HepG2 (cell line): ENCODE measurements around the gene VIT. TPM values are rescaled to one million over a fixed set of nuclear protein-coding genes. Genes with fewer than 3 reads are reported as not detected.

Source experiments
- ATAC-seq: fragments of 200-7000 bp; cut with Tn5 transposase; 3 replicates; pipeline ENCODE4 v1.9.1; 2020; ENCODE audit warnings: mild to moderate bottlenecking, moderate library complexity
- BruUV-seq: library from RNA; stranded (reverse); fragments of 400-500 nt; replicated peaks from 2 replicates; lab custom pipeline; 2021; lab: Mats Ljungman, UMichigan
- CTCF ChIA-PET: fragments of 300-600 bp; formaldehyde crosslinking; extraction: SDS; loops from one replicate; lab custom pipeline; 2021; ENCODE audit warnings: low total read pairs, inconsistent platforms, low intra/inter-chr PET ratio; lab: Yijun Ruan, JAX
- POLR2A ChIA-PET: fragments of 350-600 bp; sonication (Branson Sonifier 250); formaldehyde crosslinking; loops from one replicate; lab custom pipeline; 2020; ENCODE audit warnings: antibody characterized with exemption, inconsistent platforms; lab: Yijun Ruan, JAX
- DNase-seq: peaks from one replicate; pipeline ENCODE4 v3.0.0-alpha.2; 2015; ENCODE audit warnings: low spot score
- FAIRE-seq: peaks from 3 replicates; lab custom pipeline; 2011; peaks lifted over from hg19 to GRCh38; lab: Jason Lieb, UNC
- H2AFZ ChIP-seq: one replicate; pipeline ENCODE4 v1.6.1; 2011; ENCODE audit warnings: low read length, inconsistent platforms
- H3K27ac ChIP-seq: fragments of 300-600 bp; 3 replicates; pipeline ENCODE4 v1.8.0; 2011; ENCODE audit warnings: mixed run types, mild to moderate bottlenecking, mixed read lengths, low read length, inconsistent platforms; ENCODE audit not compliant: insufficient read depth; ENCODE audit errors: extremely low read length
- H3K27me3 ChIP-seq, 2 experiments: fragments of 200-600 bp in 1 of 2; 2 replicates in 1 of 2; 3 replicates in 1 of 2; pipeline versions ENCODE4 v1.6.0 to v1.8.0; 2011; ENCODE audit warnings: low read length in 2 of 2, mild to moderate bottlenecking in 2 of 2, moderate library complexity in 2 of 2, inconsistent platforms in 1 of 2; ENCODE audit not compliant: insufficient read depth in 2 of 2, control insufficient read depth in 1 of 2
- H3K36me3 ChIP-seq, 2 experiments: fragments of 200-600 bp in 1 of 2; replicated peaks in 1 of 2; 2 replicates in 1 of 2; 3 replicates in 1 of 2; pipeline versions ENCODE4 v1.5.1 to v1.8.0; 2011; ENCODE audit warnings: low read length in 2 of 2, inconsistent platforms in 1 of 2; ENCODE audit not compliant: insufficient read depth in 2 of 2, control insufficient read depth in 1 of 2
- H3K4me1 ChIP-seq: 2 replicates; pipeline ENCODE4 v1.5.1; 2012; ENCODE audit warnings: low read length, inconsistent platforms; ENCODE audit not compliant: insufficient read depth
- H3K4me2 ChIP-seq: 2 replicates; pipeline ENCODE4 v1.6.0; 2011; ENCODE audit warnings: low read depth, low read length, inconsistent platforms
- H3K4me3 ChIP-seq, 3 experiments: fragments of 200-600 bp in 1 of 3; sonication (generic), shearing (Covaris generic) in 1 of 3; replicated peaks in 1 of 3; 2 replicates each; pipeline ENCODE4 v1.5.1; 2011 to 2016; ENCODE audit warnings: low read length in 3 of 3, inconsistent platforms in 2 of 3, low read depth in 2 of 3, mild to moderate bottlenecking in 2 of 3, control low read depth in 1 of 3, mixed read lengths in 1 of 3; ENCODE audit not compliant: insufficient read depth in 1 of 3
- H3K79me2 ChIP-seq: one replicate; pipeline ENCODE4 v1.6.1; 2011; ENCODE audit warnings: low read length, inconsistent platforms; ENCODE audit not compliant: insufficient read depth
- H3K9ac ChIP-seq: 2 replicates; pipeline ENCODE4 v1.6.0; 2011; ENCODE audit warnings: mild to moderate bottlenecking, low read depth, low read length, inconsistent platforms; ENCODE audit not compliant: insufficient read depth
- H3K9me3 ChIP-seq: 2 replicates; pipeline ENCODE4 v1.5.1; 2012; ENCODE audit warnings: mild to moderate bottlenecking, low read length
- H4K20me1 ChIP-seq: 2 replicates; pipeline ENCODE4 v1.6.0; 2011; ENCODE audit warnings: inconsistent platforms, mild to moderate bottlenecking, low read length, moderate library complexity; ENCODE audit not compliant: insufficient read depth
- EZH2 ChIP-seq: conservative IDR thresholded peaks from 2 replicates; pipeline ENCODE4 v1.6.1; 2012; ENCODE audit warnings: mild to moderate bottlenecking, low read depth, low read length, moderate library complexity
- FLYWCH1 ChIP-seq: sonication (generic); formaldehyde crosslinking; IDR thresholded peaks from 2 replicates; pipeline ENCODE4 v1.8.1; 2023; ENCODE audit warnings: mild to moderate bottlenecking, missing genetic modification reagents
- FOXA1 ChIP-seq, 2 experiments: fragments of 450-650 bp in 1 of 2; sonication (generic) in 1 of 2; formaldehyde crosslinking in 1 of 2; IDR thresholded peaks; 2 replicates each; pipeline versions ENCODE4 v1.4.0 to v1.6.1; 2016 to 2020; ENCODE audit warnings: missing genetic modification reagents in 1 of 2
- GFI1 ChIP-seq: sonication (generic); formaldehyde crosslinking; IDR thresholded peaks from 2 replicates; pipeline ENCODE4 v1.5.0; 2020; ENCODE audit warnings: missing genetic modification reagents, mild to moderate bottlenecking, borderline replicate concordance
- KDM5A ChIP-seq: fragments of 200-600 bp; sonication (generic); IDR thresholded peaks from 2 replicates; pipeline ENCODE4 v1.7.0; 2018; ENCODE audit warnings: antibody characterized with exemption, mild to moderate bottlenecking, low read length, borderline replicate concordance
- KDM6A ChIP-seq: IDR thresholded peaks from 2 replicates; pipeline ENCODE4 v1.6.1; 2016; ENCODE audit warnings: low read depth
- MXD3 ChIP-seq: IDR thresholded peaks from 2 replicates; pipeline ENCODE4 v1.6.1; 2016; ENCODE audit warnings: mild to moderate bottlenecking, missing biosample characterization, missing genetic modification reagents
- PATZ1 ChIP-seq: sonication (generic); formaldehyde crosslinking; IDR thresholded peaks from 2 replicates; pipeline ENCODE4 v1.4.0; 2020; ENCODE audit warnings: missing genetic modification reagents
- RXRB ChIP-seq: IDR thresholded peaks from 2 replicates; pipeline ENCODE4 v1.6.1; 2016; ENCODE audit warnings: borderline replicate concordance, missing genetic modification reagents, missing compliant biosample characterization
- SATB2 ChIP-seq: sonication (generic); formaldehyde crosslinking; IDR thresholded peaks from 2 replicates; pipeline ENCODE4 v1.5.0; 2020; ENCODE audit warnings: missing genetic modification reagents
- SP5 ChIP-seq: IDR thresholded peaks from 2 replicates; pipeline ENCODE4 v1.6.1; 2016; ENCODE audit warnings: low read depth, borderline replicate concordance
- ZBTB4 ChIP-seq: sonication (generic); formaldehyde crosslinking; IDR thresholded peaks from 2 replicates; pipeline ENCODE4 v1.4.0; 2020; ENCODE audit warnings: missing genetic modification reagents, mild to moderate bottlenecking, borderline replicate concordance
- ZNF747 ChIP-seq: sonication (generic); formaldehyde crosslinking; IDR thresholded peaks from 2 replicates; pipeline ENCODE4 v1.8.1; 2023; ENCODE audit warnings: missing genetic modification reagents, mild to moderate bottlenecking, borderline replicate concordance
- WGBS: methylation state at CpG from one replicate; pipeline ENCODE4 v1.1.6; 2017; ENCODE audit warnings: low lambda C conversion rate; 5-methylcytosine and 5-hydroxymethylcytosine counted together
- in situ Hi-C: cut with HindIII; loops from 2 replicates; pipeline ENCODE4 v1.10.0; 2017; ENCODE audit warnings: low pct_unique_long_range_greater_than_20kb; ENCODE audit not compliant: extremely low pct_ligation_motif_present
- intact Hi-C: fragments of 100-400 bp; cut with micrococcal nuclease; formaldehyde crosslinking; loops from one replicate; pipeline ENCODE4 v1.10.0; 2022; ENCODE audit not compliant: unreplicated experiment
- polyA plus RNA-seq, 8 experiments: library from polyadenylated mRNA; depleted of rRNA in 3 of 8; stranded (reverse) in 7 of 8; unstranded in 1 of 8; fragments of >200 nt; fragmentation: Illumina TruSeq in 4 of 8; extraction: Trizol in 4 of 8; gene quantifications; 2 replicates each; pipeline versions ENCODE4 v1.2.1 to v1.2.3, GENCODE V29; 2011 to 2016; ENCODE audit warnings: low read depth in 4 of 8, missing spikeins in 1 of 8, mixed read lengths in 1 of 8; ENCODE audit not compliant: insufficient read depth in 1 of 8
- total RNA-seq, 5 experiments: library from RNA; depleted of rRNA; stranded (reverse); fragments of >200 nt; fragmentation: Illumina TruSeq; extraction: Trizol; gene quantifications; 2 replicates each; pipeline ENCODE4 v1.2.3, GENCODE V29; 2016; ENCODE audit warnings: low read depth in 1 of 5

Gene VIT
- total and polyA plus RNA-seq, 2 of the 13 experiments (the other 11 are each of a cell fraction or from before 2014, with no cell fraction given) = not detected

GRCh38 chr2:36753706-36754221, 57.3 kb downstream of the VIT start:
- no peaks in the 10 kb centered on the region for H3K36me3 ChIP-seq
- DNase-seq (no peak), FAIRE-seq (no peak), ATAC-seq (no peak; the same call in 2 of the 3 replicates)
- POLR2A ChIA-PET = no interaction called here
- intact Hi-C loops (no loop called here), in situ Hi-C loops (no loop called here)
- peaks cover 0 to 9% of the 10 kb centered on the region in 2 experiments; a peak in 2 of 5 replicates for H3K27me3 ChIP-seq
- CTCF ChIA-PET = no interaction called here
- no peak overlapping the region for H2AFZ ChIP-seq
- TF ChIP-seq PATZ1 (no peak), FOXA1 (IDR thresholded peaks at IDR 0.05) (no peak), FOXA1 (CRISPR knock-in tag; IDR thresholded peaks at IDR 0.05) (peak; percentile 13; the same call in 1 of the 2 replicates), GFI1 (no peak), MXD3 (CRISPR knock-in tag) (no peak)
- H3K9ac ChIP-seq = no peak overlapping the region
- 0 out of 2 replicates have a peak overlapping the region, but pooled peaks have one; percentile 13 for H3K4me2 ChIP-seq
- H3K4me3 ChIP-seq = no peak overlapping the region
- no TSS peak for BruUV-seq
- H4K20me1 ChIP-seq = no peaks in the 10 kb centered on the region
- no peak overlapping the region for H3K27ac ChIP-seq
- no peaks in the 10 kb centered on the region for H3K79me2 ChIP-seq
- peaks cover 29% of the 10 kb centered on the region for H3K4me1 ChIP-seq
- WGBS = 43% methylated on average over 5 of the region's 5 CpGs
- no peaks in the 10 kb centered on the region for H3K9me3 ChIP-seq

- Histone ChIP-seq H3K79me2 (no peaks in the 10 kb centered on the region), H3K27me3 (peaks cover 0 to 15% of the 10 kb centered on the region in 2 experiments; a peak in 2 of 5 replicates), H3K4me3 (no peak overlapping the region), H2AFZ (no peak overlapping the region), H3K4me2 (no peak overlapping the region; the same call in 1 of the 2 replicates), H3K36me3 (no peaks in the 10 kb centered on the region), H3K27ac (no peak overlapping the region), H3K4me1 (peaks cover 29% of the 10 kb centered on the region), H4K20me1 (no peaks in the 10 kb centered on the region), H3K9me3 (no peaks in the 10 kb centered on the region), H3K9ac (no peak overlapping the region)
- peak; percentile 75 for DNase-seq
- 33% methylated on average over 3 of the region's 3 CpGs for WGBS
- ChIA-PET CTCF (no interaction called here), POLR2A (no interaction called here)
- no TSS peak for BruUV-seq
- intact Hi-C loops = no loop called here
- peak; percentile 85 for ATAC-seq
- FAIRE-seq = peak; percentile 60
- in situ Hi-C loops = no loop called here
- no peak for TF ChIP-seq ZBTB4
- no peak for TF ChIP-seq EZH2
- TF ChIP-seq ZNF747 (CRISPR knock-in tag) = no peak
- TF ChIP-seq RXRB (CRISPR knock-in tag) = peak; percentile 62
- TF ChIP-seq KDM6A = no peak
- TF ChIP-seq SATB2 = no peak
- no peak for TF ChIP-seq KDM5A
- no peak for TF ChIP-seq FLYWCH1 (CRISPR knock-in tag)
- TF ChIP-seq SP5 (CRISPR knock-in tag) = 0 out of 2 replicates have a peak, but pooled peaks have one; percentile 25
Measured at GRCh38 chr2:36754578-36754977, 58.1 kb downstream of the VIT start.
